GM12878 (cell line): ENCODE measurements around the gene FGF11.

Source experiments
- ATF2 ChIP-seq: IDR thresholded peaks from 2 replicates; pipeline ENCODE4 v1.6.1; 2012; ENCODE audit warnings: low read length, inconsistent platforms
- CTCF ChIP-seq, 3 experiments: IDR thresholded peaks in 2 of 3; conservative IDR thresholded peaks in 1 of 3; 2 replicates each; pipeline ENCODE4 v1.5.1; 2011; ENCODE audit warnings: low read depth in 3 of 3, low read length in 3 of 3, mild to moderate bottlenecking in 3 of 3, control low read depth in 2 of 3, moderate library complexity in 2 of 3, inconsistent platforms in 1 of 3, mixed read lengths in 1 of 3; ENCODE audit not compliant: control insufficient read depth in 2 of 3, insufficient read depth in 1 of 3; ENCODE audit errors: extremely low read depth in 1 of 3
- NR2C2 ChIP-seq: IDR thresholded peaks from 2 replicates; pipeline ENCODE4 v1.6.1; 2011; ENCODE audit warnings: borderline replicate concordance, low read depth; ENCODE audit not compliant: control insufficient read depth, insufficient read length
- POLR2A ChIP-seq: IDR thresholded peaks from 2 replicates; pipeline ENCODE4 v1.6.1; 2011; ENCODE audit warnings: low read depth, mild to moderate bottlenecking, low read length

DNA sequence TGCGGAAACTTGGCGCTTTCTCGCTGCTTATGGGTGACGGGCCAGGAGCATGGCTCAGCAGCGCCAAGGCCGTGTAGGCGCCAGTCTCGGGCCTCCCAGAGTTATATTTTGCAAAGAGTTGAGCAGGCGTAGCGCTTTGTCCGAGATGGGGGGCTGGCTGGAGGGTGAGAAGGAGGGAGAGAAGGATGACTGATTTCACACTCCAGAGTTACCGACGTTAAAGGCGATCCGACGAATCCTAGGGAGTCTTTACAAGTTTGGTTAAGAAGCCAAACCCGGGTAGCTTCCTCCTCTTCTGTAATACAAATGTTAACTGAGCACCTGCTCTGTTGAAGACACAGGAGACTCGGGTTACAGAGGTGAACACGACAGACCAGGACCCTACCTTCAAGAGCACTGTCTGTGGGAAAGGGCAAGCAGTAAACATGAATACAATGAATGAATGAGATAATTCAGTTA is 45.6 kb downstream of the FGF11 start:
- TF ChIP-seq POLR2A (no peak), NR2C2 (no peak), ATF2 (no peak), CTCF (IDR thresholded peaks at IDR 0.05 in 2 of 3, conservative IDR thresholded peaks at IDR 0.05 in 1 of 3; ENCODE audit: control insufficient read depth in 2 of 3, extremely low read depth in 1 of 3, insufficient read depth in 1 of 3, low read depth in 3 of 3, low read length in 3 of 3) (0 out of 6 replicates have a peak, but pooled peaks of 1 of the 3 experiments have one; percentile 8)
